KMS-11 (cell line): Measurements from ENCODE around the gene PI16.

Source experiments
- H2AFZ ChIP-seq: fragments of 200-600 bp; sonication (generic); 2 replicates; pipeline ENCODE4 v1.6.1; 2016; ENCODE audit warnings: antibody characterized with exemption, mixed run types, low read depth
- H3K27ac ChIP-seq: fragments of 200-600 bp; sonication (generic); 2 replicates; pipeline ENCODE4 v1.6.1; 2016; ENCODE audit warnings: mild to moderate bottlenecking, mixed run types
- H3K27me3 ChIP-seq: fragments of 200-600 bp; sonication (generic); 2 replicates; pipeline ENCODE4 v1.6.1; 2017; ENCODE audit warnings: mild to moderate bottlenecking, low read depth, mixed run types, moderate library complexity; ENCODE audit not compliant: insufficient read depth
- H3K36me3 ChIP-seq: fragments of 200-600 bp; sonication (generic); 2 replicates; pipeline ENCODE4 v1.6.1; 2017; ENCODE audit warnings: mild to moderate bottlenecking, mixed run types; ENCODE audit not compliant: insufficient read depth
- H3K4me1 ChIP-seq: fragments of 200-600 bp; sonication (generic); 2 replicates; pipeline ENCODE4 v1.6.1; 2016; ENCODE audit warnings: mild to moderate bottlenecking, low read depth, mixed run types; ENCODE audit not compliant: poor library complexity, severe bottlenecking
- H3K4me2 ChIP-seq: fragments of 200-600 bp; sonication (generic); 2 replicates; pipeline ENCODE4 v1.7.0; 2016; ENCODE audit warnings: mild to moderate bottlenecking, mixed run types
- H3K4me3 ChIP-seq: fragments of 200-600 bp; sonication (generic); IDR thresholded peaks from 2 replicates; pipeline ENCODE4 v1.6.1; 2017; ENCODE audit warnings: low read depth, low read length, mixed read lengths; ENCODE audit not compliant: insufficient read depth
- H3K79me2 ChIP-seq: fragments of 200-600 bp; sonication (generic); 2 replicates; pipeline ENCODE4 v1.6.1; 2016; ENCODE audit warnings: low read depth, mixed run types; ENCODE audit not compliant: insufficient read depth
- H3K9ac ChIP-seq: fragments of 200-600 bp; sonication (generic); 2 replicates; pipeline ENCODE4 v1.6.1; 2016; ENCODE audit warnings: mild to moderate bottlenecking, mixed run types
- H4K20me1 ChIP-seq: fragments of 200-600 bp; sonication (generic); 2 replicates; pipeline ENCODE4 v1.6.1; 2016; ENCODE audit warnings: mild to moderate bottlenecking, mixed run types; ENCODE audit not compliant: insufficient read depth
- TF ChIP-seq, protein P1 (sequence below): fragments of 200-600 bp; sonication (generic); conservative IDR thresholded peaks from 2 replicates; pipeline ENCODE4 v1.6.1; 2017; ENCODE audit warnings: low read depth, mild to moderate bottlenecking, antibody characterized with exemption, low read length, moderate library complexity, mixed read lengths

Gene PI16

GRCh38 chr6:36920049-36920448 is 34.5 kb upstream of the PI16 start:
- Histone ChIP-seq H3K27me3 (peaks cover 5% of the 10 kb centered on the region; the same call in 1 of the 2 replicates), H3K4me2 (no peak overlapping the region), H3K27ac (no peak overlapping the region), H3K36me3 (no peaks in the 10 kb centered on the region), H3K9ac (no peak overlapping the region), H3K4me1 (no peaks in the 10 kb centered on the region), H2AFZ (no peak overlapping the region), H4K20me1 (no peaks in the 10 kb centered on the region), H3K79me2 (no peaks in the 10 kb centered on the region), H3K4me3 (no peak overlapping the region)
- TF ChIP-seq, protein P1, sequence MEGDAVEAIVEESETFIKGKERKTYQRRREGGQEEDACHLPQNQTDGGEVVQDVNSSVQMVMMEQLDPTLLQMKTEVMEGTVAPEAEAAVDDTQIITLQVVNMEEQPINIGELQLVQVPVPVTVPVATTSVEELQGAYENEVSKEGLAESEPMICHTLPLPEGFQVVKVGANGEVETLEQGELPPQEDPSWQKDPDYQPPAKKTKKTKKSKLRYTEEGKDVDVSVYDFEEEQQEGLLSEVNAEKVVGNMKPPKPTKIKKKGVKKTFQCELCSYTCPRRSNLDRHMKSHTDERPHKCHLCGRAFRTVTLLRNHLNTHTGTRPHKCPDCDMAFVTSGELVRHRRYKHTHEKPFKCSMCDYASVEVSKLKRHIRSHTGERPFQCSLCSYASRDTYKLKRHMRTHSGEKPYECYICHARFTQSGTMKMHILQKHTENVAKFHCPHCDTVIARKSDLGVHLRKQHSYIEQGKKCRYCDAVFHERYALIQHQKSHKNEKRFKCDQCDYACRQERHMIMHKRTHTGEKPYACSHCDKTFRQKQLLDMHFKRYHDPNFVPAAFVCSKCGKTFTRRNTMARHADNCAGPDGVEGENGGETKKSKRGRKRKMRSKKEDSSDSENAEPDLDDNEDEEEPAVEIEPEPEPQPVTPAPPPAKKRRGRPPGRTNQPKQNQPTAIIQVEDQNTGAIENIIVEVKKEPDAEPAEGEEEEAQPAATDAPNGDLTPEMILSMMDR = no peak

GRCh38 chr6:36920546-36920945 is 34.0 kb upstream of the PI16 start:
- Histone ChIP-seq H3K36me3 (no peaks in the 10 kb centered on the region), H3K4me3 (no peak overlapping the region), H3K27me3 (no peaks in the 10 kb centered on the region), H3K79me2 (no peaks in the 10 kb centered on the region), H3K27ac (no peak overlapping the region), H3K4me2 (no peak overlapping the region), H3K9ac (no peak overlapping the region), H3K4me1 (no peaks in the 10 kb centered on the region), H4K20me1 (no peaks in the 10 kb centered on the region), H2AFZ (no peak overlapping the region)
- TF ChIP-seq, protein P1 = no peak

DNA sequence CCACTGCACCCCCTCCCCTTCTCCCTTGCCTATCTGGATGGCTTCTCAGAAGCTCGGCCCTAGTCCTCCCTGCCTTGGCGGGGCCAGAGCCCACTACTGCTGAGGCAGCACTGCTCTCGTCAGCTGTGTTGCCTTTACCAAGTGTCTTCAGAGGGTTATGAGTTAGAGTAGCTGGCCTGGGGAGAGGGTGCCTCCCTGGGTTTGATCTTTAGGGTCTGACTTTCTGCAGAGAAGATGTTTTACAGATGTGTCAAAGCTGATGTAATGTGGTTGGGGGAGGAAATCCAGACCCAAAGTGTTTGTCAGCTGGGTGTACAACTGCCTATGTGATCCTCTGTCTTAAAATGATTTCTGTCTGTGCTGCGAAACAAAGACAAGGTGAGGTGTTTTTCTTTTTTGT is 30.4 kb upstream of the PI16 start:
- H3K9ac ChIP-seq = no peak overlapping the region
- no peaks in the 10 kb centered on the region for H3K27me3 ChIP-seq
- H2AFZ ChIP-seq = no peak overlapping the region
- TF ChIP-seq, protein P1 = no peak
- no peaks in the 10 kb centered on the region for H3K4me1 ChIP-seq
- H3K79me2 ChIP-seq = no peaks in the 10 kb centered on the region
- no peaks in the 10 kb centered on the region for H4K20me1 ChIP-seq
- H3K4me2 ChIP-seq = no peak overlapping the region
- no peak overlapping the region for H3K27ac ChIP-seq
- no peak overlapping the region for H3K4me3 ChIP-seq
- no peaks in the 10 kb centered on the region for H3K36me3 ChIP-seq

DNA sequence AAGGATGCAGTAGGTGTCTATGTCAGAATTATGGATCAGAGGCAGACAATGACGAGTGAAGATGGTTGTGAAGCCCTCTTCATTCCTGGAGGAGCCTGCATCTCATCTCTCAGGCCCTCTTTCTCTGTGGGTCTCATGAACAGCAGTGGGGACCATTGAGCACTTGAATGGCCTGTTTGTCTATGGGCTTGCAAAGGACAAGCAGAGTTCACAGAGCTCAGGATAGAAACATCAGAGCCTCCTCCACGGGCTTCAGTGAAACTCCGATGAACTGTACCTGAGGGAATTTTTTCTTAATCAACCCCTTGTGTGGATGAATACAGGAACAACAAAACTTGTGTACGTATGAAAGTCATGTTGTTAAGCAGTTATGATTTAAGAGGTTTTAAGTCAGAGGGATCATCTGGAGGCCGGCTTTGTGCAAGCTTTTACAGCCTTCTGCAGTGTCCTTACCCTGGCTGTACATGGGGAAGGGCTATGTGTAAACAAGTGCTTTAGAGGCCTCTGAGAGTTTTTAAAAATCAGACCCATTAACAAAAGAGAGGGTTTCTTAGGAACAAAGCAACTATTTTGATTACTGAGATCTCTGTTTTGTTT is 29.7 kb upstream of the PI16 start:
- Histone ChIP-seq H3K27ac (no peak overlapping the region), H3K4me2 (no peak overlapping the region), H2AFZ (no peak overlapping the region), H3K36me3 (no peaks in the 10 kb centered on the region), H3K4me3 (no peak overlapping the region), H3K79me2 (no peaks in the 10 kb centered on the region), H3K27me3 (no peaks in the 10 kb centered on the region), H4K20me1 (no peaks in the 10 kb centered on the region), H3K4me1 (no peaks in the 10 kb centered on the region), H3K9ac (no peak overlapping the region)
- TF ChIP-seq, protein P1 = no peak
